Esophagus muscularis mucosa (tissue), 4 donors: ENCODE data around the gene HERC6. TPM values are rescaled to one million over a fixed set of nuclear protein-coding genes. Genes with fewer than 3 reads are reported as not detected.
"Not testable (repeated sequence)": the region's sequence is repeated elsewhere in the genome, so short reads cannot be mapped to it uniquely, and the experiment has no call there.

Source experiments
- DNase-seq: peaks from one replicate; pipeline ENCODE4 v3.0.0-alpha.2; 2017; ENCODE audit errors: extremely low spot score
- H3K27ac ChIP-seq, 4 donors: fragments of 200-600 bp; sonication (generic); replicated peaks in 1 of 4; 1 replicate in 3 of 4; 2 replicates in 1 of 4; pipeline ENCODE4 v1.5.1; 2016 to 2019; ENCODE audit warnings: mild to moderate bottlenecking in 1 of 4
- H3K27me3 ChIP-seq, 4 donors: fragments of 200-600 bp; sonication (generic); one replicate each; pipeline versions ENCODE4 v1.5.1 to v1.6.0; 2016 to 2019
- H3K36me3 ChIP-seq, 4 donors: fragments of 200-600 bp; sonication (generic); one replicate each; pipeline ENCODE4 v1.5.1; 2016 to 2019
- H3K4me1 ChIP-seq, 4 donors: fragments of 200-600 bp; sonication (generic); one replicate each; pipeline ENCODE4 v1.5.1; 2016 to 2019
- H3K4me3 ChIP-seq, 4 donors: fragments of 200-600 bp; sonication (generic); 1 replicate in 2 of 4; 2 replicates in 2 of 4; pipeline ENCODE4 v1.5.1; 2016 to 2019; ENCODE audit warnings: mild to moderate bottlenecking in 4 of 4, moderate library complexity in 1 of 4
- H3K9me3 ChIP-seq, 4 donors: fragments of 200-600 bp; sonication (generic); 1 replicate in 3 of 4; 2 replicates in 1 of 4; pipeline ENCODE4 v1.5.1; 2016 to 2019
- CTCF ChIP-seq, 3 experiments: fragments of 200-600 bp in 2 of 3; fragments of 450-650 bp in 1 of 3; sonication (generic) in 2 of 3; IDR thresholded peaks; one replicate each; pipeline ENCODE4 v1.5.1; 2017 to 2019; ENCODE audit warnings: antibody characterized with exemption in 3 of 3, mild to moderate bottlenecking in 2 of 3, moderate library complexity in 1 of 3
- EP300 ChIP-seq: sonication (generic); formaldehyde crosslinking; IDR thresholded peaks from one replicate; pipeline ENCODE4 v1.6.1; 2017; ENCODE audit warnings: antibody characterized with exemption
- POLR2A ChIP-seq: fragments of 450-650 bp; IDR thresholded peaks from one replicate; pipeline ENCODE4 v1.6.1; 2017; ENCODE audit warnings: antibody characterized with exemption, moderate library complexity, mild to moderate bottlenecking, low read depth
- POLR2AphosphoS5 ChIP-seq, 2 donors: sonication (generic); formaldehyde crosslinking; IDR thresholded peaks; one replicate each; pipeline ENCODE4 v1.6.1; 2017; ENCODE audit warnings: antibody characterized with exemption in 2 of 2
- WGBS: methylation state at CpG from one replicate; pipeline ENCODE4 v1.1.5; 2018; 5-methylcytosine and 5-hydroxymethylcytosine counted together
- intact Hi-C: fragments of 100-400 bp; cut with DNase I; formaldehyde crosslinking; loops from one replicate; pipeline ENCODE4 v1.15.1; 2023
- total RNA-seq, 4 donors: library from RNA; depleted of rRNA; stranded (reverse); fragments of >200 nt; gene quantifications; one replicate each; pipeline versions ENCODE4 v1.1.0 to v1.2.1, GENCODE V29; 2016

The HERC6 gene
- 1 to 10 TPM; 3.8 to 5.2 (median 4.9) TPM for total RNA-seq

- intact Hi-C loops, result loop anchor here (5.0 kb wide), 3 partner anchors 78 to 162 kb away; partner anchors contain the start of gene HERC5
These were observed at the start of gene HERC6 for GRCh38 chr4:88378691-88379559. Gene HERC6, plus strand, starts transcription at chr4:88378852. Its CDS starts 70 bp downstream, at chr4:88378922.

GRCh38 chr4:88333741-88334405, 44.8 kb upstream of the HERC6 start:
- H3K27ac ChIP-seq, result no peak overlapping the region
- peak; percentile 91 for DNase-seq
- no peak overlapping the region for H3K4me3 ChIP-seq
- H3K9me3 ChIP-seq, result no peaks in the 10 kb centered on the region
- peaks cover 0 to 8% (median 0%) of the 10 kb centered on the region in 4 donors for H3K4me1 ChIP-seq
- H3K27me3 ChIP-seq, result no peaks in the 10 kb centered on the region
- intact Hi-C loops, result no loop called here
- 86% methylated on average over 1 of the region's 1 CpG for WGBS
- peak in 1 of 2 donors; percentile 8 for TF ChIP-seq POLR2AphosphoS5 (IDR thresholded peaks at IDR 0.05)
- no peak for TF ChIP-seq POLR2A
- no peaks in the 10 kb centered on the region for H3K36me3 ChIP-seq

More at GRCh38 chr4:88378691-88379559, at the start of gene HERC6:
- Histone ChIP-seq H3K9me3 (no peaks in the 10 kb centered on the region), H3K36me3 (no peaks in the 10 kb centered on the region), H3K27me3 (no peaks in the 10 kb centered on the region), H3K4me1 (peaks cover 0 to 10% (median 5%) of the 10 kb centered on the region in 4 donors), H3K27ac (peak within 1 kb of the TSS; percentile 82 to 94 (median 87)), H3K4me3 (peak within 1 kb of the TSS; percentile 76 to 100 (median 86))
- TF ChIP-seq EP300 (no peak), CTCF (IDR thresholded peaks at IDR 0.05) (peak; percentile 58 to 80 (median 66)), POLR2A (no peak), POLR2AphosphoS5 (IDR thresholded peaks at IDR 0.05) (peak; percentile 38 to 53)
- DNase-seq, result no peak
- WGBS, result 1% methylated on average over 18 of the region's 62 CpGs

GRCh38 chr4:88335092-88335665, 43.5 kb upstream of the HERC6 start:
- 64% methylated on average over 11 of the region's 11 CpGs for whole genome bisulfite sequencing
- H3K4me1 ChIP-seq, result peaks cover 0 to 10% (median 2%) of the 10 kb centered on the region in 4 donors
- intact Hi-C loops, result no loop called here

GRCh38 chr4:88341227-88342192, 37.1 kb upstream of the HERC6 start:
- no peaks in the 10 kb centered on the region for H3K36me3 ChIP-seq
- no peak overlapping the region for H3K4me3 ChIP-seq
- peak overlapping the region; percentile 34 to 57 (median 43) for H3K27ac ChIP-seq
- no peaks in the 10 kb centered on the region for H3K27me3 ChIP-seq
- peak; percentile 57 for TF ChIP-seq POLR2AphosphoS5 (IDR thresholded peaks at IDR 0.05)
- no peak for TF ChIP-seq CTCF (IDR thresholded peaks at IDR 0.05)
- 49% methylated on average over 8 of the region's 8 CpGs for WGBS
- no peaks in the 10 kb centered on the region for H3K9me3 ChIP-seq
- intact Hi-C loops, result no loop called here
- peaks cover 11 to 22% (median 16%) of the 10 kb centered on the region in 4 donors for H3K4me1 ChIP-seq
- no peak for DNase-seq

More at GRCh38 chr4:88335092-88335665, 43.5 kb upstream of the HERC6 start:
- H3K4me3 ChIP-seq, result no peak overlapping the region
- no peaks in the 10 kb centered on the region for H3K27me3 ChIP-seq
- no peaks in the 10 kb centered on the region for H3K9me3 ChIP-seq
- H3K27ac ChIP-seq, result no peak overlapping the region
- DNase-seq, result peak; percentile 19
- TF ChIP-seq CTCF (IDR thresholded peaks at IDR 0.05) (no peak), EP300 (no peak), POLR2AphosphoS5 (IDR thresholded peaks at IDR 0.05) (no peak), POLR2A (no peak)
- H3K36me3 ChIP-seq, result no peaks in the 10 kb centered on the region

- intact Hi-C loops, H3K4me3 ChIP-seq, H3K27ac ChIP-seq, H3K27me3 ChIP-seq, DNase-seq, H3K4me1 ChIP-seq, H3K36me3 ChIP-seq, H3K9me3 ChIP-seq: not testable (repeated sequence)
- WGBS, result 78% methylated on average over 2 of the region's 3 CpGs
These were observed 31.8 kb upstream of the HERC6 start for GRCh38 chr4:88346902-88347301.

- 87% methylated on average over 7 of the region's 7 CpGs for WGBS
- intact Hi-C loops, DNase-seq, H3K27ac ChIP-seq, H3K9me3 ChIP-seq, H3K27me3 ChIP-seq, H3K4me1 ChIP-seq, H3K36me3 ChIP-seq, H3K4me3 ChIP-seq: not testable (repeated sequence)
These were observed 29.9 kb upstream of the HERC6 start for GRCh38 chr4:88348761-88349160.
